ENCODE measurements around the gene GMPPA.

Gene GMPPA

DNA sequence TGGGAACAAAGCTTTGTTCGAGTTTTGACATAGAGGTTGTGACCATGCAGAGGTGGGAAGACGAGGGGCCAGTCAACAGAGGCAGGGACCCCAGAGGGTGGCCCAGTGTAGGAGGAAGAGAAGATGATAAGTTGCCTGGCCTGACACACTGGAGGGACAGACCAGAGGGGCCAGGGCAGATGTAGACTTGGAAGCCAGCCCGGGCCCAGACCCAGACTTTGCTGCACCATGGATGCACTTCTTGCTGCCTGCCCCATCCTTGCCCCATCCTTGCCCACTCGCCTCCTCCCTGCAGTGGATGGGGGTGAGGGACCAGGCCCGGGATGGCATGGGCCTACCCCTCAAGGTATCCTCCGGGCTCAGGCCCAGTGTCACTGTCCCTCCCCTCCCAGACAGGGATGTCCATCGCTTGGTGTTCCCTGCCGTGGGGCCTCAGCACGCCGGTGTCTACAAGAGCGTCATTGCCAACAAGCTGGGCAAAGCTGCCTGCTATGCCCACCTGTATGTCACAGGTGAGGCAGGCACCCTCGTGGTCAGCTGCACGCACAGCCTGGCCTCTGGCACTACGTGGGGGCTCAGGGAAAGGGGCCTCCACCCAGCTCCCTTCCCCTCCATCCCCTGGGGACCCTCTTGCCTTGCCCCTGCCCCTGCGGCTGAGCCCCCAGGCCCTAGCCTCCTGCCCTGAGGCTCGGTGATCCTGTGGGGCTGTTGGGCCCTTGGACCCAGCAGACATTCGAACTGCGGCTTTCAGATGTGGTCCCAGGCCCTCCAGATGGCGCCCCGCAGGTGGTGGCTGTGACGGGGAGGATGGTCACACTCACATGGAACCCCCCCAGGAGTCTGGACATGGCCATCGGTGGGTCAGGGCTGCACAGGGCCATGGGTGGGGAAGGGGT lies 27.0 kb upstream of the GMPPA start:
- Histone ChIP-seq H3K9me3 (ENCODE audit: control insufficient read depth, low read length) (no peaks in the 10 kb centered on the region), H3K27ac (no peak overlapping the region), H3K27me3 (ENCODE audit: control insufficient read depth, insufficient read depth, low read length) (no peaks in the 10 kb centered on the region), H3K4me2 (ENCODE audit: low read length) (no peak overlapping the region), H3K4me3 (ENCODE audit: low read depth, low read length) (no peak overlapping the region), H2AFZ (no peak overlapping the region), H3K79me2 (no peaks in the 10 kb centered on the region), H3K36me3 (ENCODE audit: control insufficient read depth, insufficient read depth, low read length) (no peaks in the 10 kb centered on the region), H3K9ac (no peak overlapping the region), H3K4me1 (peaks cover 3% of the 10 kb centered on the region)
- TF ChIP-seq, protein P1, sequence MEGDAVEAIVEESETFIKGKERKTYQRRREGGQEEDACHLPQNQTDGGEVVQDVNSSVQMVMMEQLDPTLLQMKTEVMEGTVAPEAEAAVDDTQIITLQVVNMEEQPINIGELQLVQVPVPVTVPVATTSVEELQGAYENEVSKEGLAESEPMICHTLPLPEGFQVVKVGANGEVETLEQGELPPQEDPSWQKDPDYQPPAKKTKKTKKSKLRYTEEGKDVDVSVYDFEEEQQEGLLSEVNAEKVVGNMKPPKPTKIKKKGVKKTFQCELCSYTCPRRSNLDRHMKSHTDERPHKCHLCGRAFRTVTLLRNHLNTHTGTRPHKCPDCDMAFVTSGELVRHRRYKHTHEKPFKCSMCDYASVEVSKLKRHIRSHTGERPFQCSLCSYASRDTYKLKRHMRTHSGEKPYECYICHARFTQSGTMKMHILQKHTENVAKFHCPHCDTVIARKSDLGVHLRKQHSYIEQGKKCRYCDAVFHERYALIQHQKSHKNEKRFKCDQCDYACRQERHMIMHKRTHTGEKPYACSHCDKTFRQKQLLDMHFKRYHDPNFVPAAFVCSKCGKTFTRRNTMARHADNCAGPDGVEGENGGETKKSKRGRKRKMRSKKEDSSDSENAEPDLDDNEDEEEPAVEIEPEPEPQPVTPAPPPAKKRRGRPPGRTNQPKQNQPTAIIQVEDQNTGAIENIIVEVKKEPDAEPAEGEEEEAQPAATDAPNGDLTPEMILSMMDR (IDR thresholded peaks at IDR 0.05) = no peak

DNA sequence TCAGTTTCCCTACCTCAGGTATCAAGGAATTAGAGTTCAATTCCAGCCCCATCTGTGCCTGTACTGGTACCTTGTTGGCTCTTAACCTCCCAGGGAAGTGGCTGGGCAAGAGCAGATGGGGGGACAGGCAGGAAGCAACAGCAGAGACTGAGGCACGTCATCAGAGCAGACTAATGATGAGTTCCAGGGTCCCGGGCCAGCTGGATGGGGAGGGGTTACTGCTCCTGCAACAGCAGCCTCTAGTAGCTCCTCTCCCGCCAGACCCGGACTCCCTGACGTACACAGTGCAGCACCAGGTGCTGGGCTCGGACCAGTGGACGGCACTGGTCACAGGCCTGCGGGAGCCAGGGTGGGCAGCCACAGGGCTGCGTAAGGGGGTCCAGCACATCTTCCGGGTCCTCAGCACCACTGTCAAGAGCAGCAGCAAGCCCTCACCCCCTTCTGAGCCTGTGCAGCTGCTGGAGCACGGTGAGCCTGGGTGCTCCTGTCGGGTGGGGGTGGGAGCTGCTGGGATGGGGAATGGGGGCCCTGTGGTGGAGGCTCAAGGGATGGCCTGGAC lies 26.0 kb upstream of the GMPPA start:
- H2AFZ ChIP-seq = no peak overlapping the region
- H3K9ac ChIP-seq = no peak overlapping the region
- no peaks in the 10 kb centered on the region for H3K79me2 ChIP-seq
- TF ChIP-seq, protein P1 (IDR thresholded peaks at IDR 0.05) = no peak
- H3K27ac ChIP-seq = no peak overlapping the region
- no peak overlapping the region for H3K4me3 ChIP-seq (ENCODE audit: low read depth, low read length)
- no peaks in the 10 kb centered on the region for H3K9me3 ChIP-seq (ENCODE audit: control insufficient read depth, low read length)
- H3K4me1 ChIP-seq = peaks cover 2% of the 10 kb centered on the region
- H3K27me3 ChIP-seq (ENCODE audit: control insufficient read depth, insufficient read depth, low read length) = no peaks in the 10 kb centered on the region
- no peaks in the 10 kb centered on the region for H3K36me3 ChIP-seq (ENCODE audit: control insufficient read depth, insufficient read depth, low read length)
- H3K4me2 ChIP-seq (ENCODE audit: low read length) = no peak overlapping the region

DNA sequence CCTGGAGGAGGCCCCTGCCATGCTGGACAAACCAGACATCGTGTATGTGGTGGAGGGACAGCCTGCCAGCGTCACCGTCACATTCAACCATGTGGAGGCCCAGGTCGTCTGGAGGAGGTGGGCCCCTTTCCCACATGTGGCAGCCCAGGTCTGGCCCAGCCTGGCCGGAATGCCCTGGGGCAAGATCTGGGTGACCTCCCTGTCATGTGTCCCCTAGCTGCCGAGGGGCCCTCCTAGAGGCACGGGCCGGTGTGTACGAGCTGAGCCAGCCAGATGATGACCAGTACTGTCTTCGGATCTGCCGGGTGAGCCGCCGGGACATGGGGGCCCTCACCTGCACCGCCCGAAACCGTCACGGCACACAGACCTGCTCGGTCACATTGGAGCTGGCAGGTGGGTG lies 25.2 kb upstream of the GMPPA start:
- no peaks in the 10 kb centered on the region for H3K9me3 ChIP-seq (ENCODE audit: control insufficient read depth, low read length)
- TF ChIP-seq, protein P1 (IDR thresholded peaks at IDR 0.05) = no peak
- no peak overlapping the region for H2AFZ ChIP-seq
- H3K79me2 ChIP-seq = no peaks in the 10 kb centered on the region
- no peak overlapping the region for H3K27ac ChIP-seq
- no peaks in the 10 kb centered on the region for H3K36me3 ChIP-seq (ENCODE audit: control insufficient read depth, insufficient read depth, low read length)
- H3K27me3 ChIP-seq (ENCODE audit: control insufficient read depth, insufficient read depth, low read length) = no peaks in the 10 kb centered on the region
- no peak overlapping the region for H3K9ac ChIP-seq
- no peaks in the 10 kb centered on the region for H3K4me1 ChIP-seq
- no peak overlapping the region for H3K4me3 ChIP-seq (ENCODE audit: low read depth, low read length)
- H3K4me2 ChIP-seq (ENCODE audit: low read length) = no peak overlapping the region

DNA sequence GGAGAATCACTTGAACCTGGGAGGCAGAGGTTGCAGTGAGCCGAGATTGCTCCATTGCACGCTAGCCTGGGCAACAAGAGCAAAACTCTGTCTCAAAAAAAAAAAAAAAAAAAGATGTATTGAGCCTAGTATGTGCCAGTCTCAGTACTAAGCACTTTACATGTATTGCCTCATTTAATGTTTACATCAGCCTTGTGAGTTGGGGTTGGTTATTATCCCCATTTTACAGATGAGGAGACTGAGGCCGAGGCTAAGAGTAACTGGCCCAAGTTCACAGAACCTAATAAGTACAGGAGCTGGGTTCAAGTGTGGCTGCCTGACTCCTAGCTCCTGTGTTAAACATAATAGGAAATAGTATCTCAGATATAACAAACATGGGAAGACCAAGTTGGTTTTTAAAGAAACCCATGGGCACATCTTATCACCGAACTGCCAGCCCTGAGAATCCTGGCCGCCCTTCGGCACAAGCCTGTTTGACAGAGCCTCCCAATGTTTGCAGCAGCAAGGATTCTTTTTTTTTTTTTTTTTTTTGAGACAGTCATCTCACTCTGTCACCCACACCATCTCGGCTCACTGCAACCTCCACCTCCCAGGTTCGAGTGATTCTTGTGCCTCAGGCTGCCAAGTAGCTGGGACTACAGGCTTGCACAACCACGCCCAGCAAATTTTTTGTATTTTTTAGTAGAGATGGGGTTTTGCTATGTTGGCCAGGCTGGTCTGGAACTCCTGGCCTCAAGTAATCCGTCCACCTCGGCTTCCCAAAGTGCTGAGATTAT lies 24.2 kb upstream of the GMPPA start:
- no peaks in the 10 kb centered on the region for H3K36me3 ChIP-seq (ENCODE audit: control insufficient read depth, insufficient read depth, low read length)
- H3K4me3 ChIP-seq (ENCODE audit: low read depth, low read length) = no peak overlapping the region
- H2AFZ ChIP-seq = no peak overlapping the region
- H3K27me3 ChIP-seq (ENCODE audit: control insufficient read depth, insufficient read depth, low read length) = no peaks in the 10 kb centered on the region
- no peaks in the 10 kb centered on the region for H3K4me1 ChIP-seq
- H3K9me3 ChIP-seq (ENCODE audit: control insufficient read depth, low read length) = no peaks in the 10 kb centered on the region
- H3K27ac ChIP-seq = no peak overlapping the region
- no peak overlapping the region for H3K9ac ChIP-seq
- no peaks in the 10 kb centered on the region for H3K79me2 ChIP-seq
- TF ChIP-seq, protein P1 (IDR thresholded peaks at IDR 0.05) = no peak
- no peak overlapping the region for H3K4me2 ChIP-seq (ENCODE audit: low read length)
